ENCODE measurements around the gene METTL3.

METTL3 gene

GRCh38 chr14:21476523-21476924, 34.6 kb downstream of the METTL3 start:
- peak; percentile 85 for DNase-seq
- Mint-ChIP-seq H3K27me3 (ENCODE audit: low read depth, poor library complexity) (no peaks in the 10 kb centered on the region), H3K36me3 (ENCODE audit: low read depth) (peaks cover 39% of the 10 kb centered on the region), H3K9me3 (no peaks in the 10 kb centered on the region), H3K4me1 (peaks cover 30% of the 10 kb centered on the region), H3K27ac (peak overlapping the region; percentile 96), H3K4me3 (peak overlapping the region; percentile 99)
- no peak for TF ChIP-seq CTCF (IDR thresholded peaks at IDR 0.05)

GRCh38 chr14:21475767-21476522, 35.2 kb downstream of the METTL3 start:
- no peak for TF ChIP-seq CTCF (IDR thresholded peaks at IDR 0.05)
- DNase-seq: no peak
- no peaks in the 10 kb centered on the region for H3K9me3 Mint-ChIP-seq
- peaks cover 30% of the 10 kb centered on the region for H3K4me1 Mint-ChIP-seq
- peak overlapping the region; percentile 96 for H3K27ac Mint-ChIP-seq
- peak overlapping the region; percentile 99 for H3K4me3 Mint-ChIP-seq
- peaks cover 39% of the 10 kb centered on the region for H3K36me3 Mint-ChIP-seq (ENCODE audit: low read depth)
- no peaks in the 10 kb centered on the region for H3K27me3 Mint-ChIP-seq (ENCODE audit: low read depth, poor library complexity)

GRCh38 chr14:21467616-21468015, 43.5 kb downstream of the METTL3 start:
- Mint-ChIP-seq H3K9me3 (no peaks in the 10 kb centered on the region), H3K4me3 (no peak overlapping the region), H3K36me3 (ENCODE audit: low read depth) (peaks cover 51% of the 10 kb centered on the region), H3K27ac (no peak overlapping the region), H3K4me1 (no peaks in the 10 kb centered on the region), H3K27me3 (ENCODE audit: low read depth, poor library complexity) (peaks cover 7% of the 10 kb centered on the region)
- DNase-seq: no peak
- TF ChIP-seq CTCF (IDR thresholded peaks at IDR 0.05): no peak

GRCh38 chr14:21455912-21456667, 55.0 kb downstream of the METTL3 start, which contains the start of gene CHD8:
CHD8 (minus strand) TSS chr14:21456123; CDS start chr14:21431643, 24,480 bp downstream.
- Mint-ChIP-seq H3K4me3 (peak within 1 kb of the TSS; percentile 95), H3K9me3 (no peaks in the 10 kb centered on the region), H3K36me3 (ENCODE audit: low read depth) (peaks cover 51% of the 10 kb centered on the region), H3K27ac (peak within 1 kb of the TSS; percentile 99), H3K27me3 (ENCODE audit: low read depth, poor library complexity) (peaks cover 9% of the 10 kb centered on the region), H3K4me1 (peaks cover 30% of the 10 kb centered on the region)
- TF ChIP-seq CTCF (IDR thresholded peaks at IDR 0.05): peak; percentile 68
- DNase-seq: peak; percentile 99

GRCh38 chr14:21455592-21455911, 55.6 kb downstream of the METTL3 start:
- Mint-ChIP-seq H3K27me3 (ENCODE audit: low read depth, poor library complexity) (peaks cover 9% of the 10 kb centered on the region), H3K36me3 (ENCODE audit: low read depth) (peaks cover 48% of the 10 kb centered on the region), H3K9me3 (no peaks in the 10 kb centered on the region), H3K4me3 (peak overlapping the region; percentile 95), H3K4me1 (peaks cover 30% of the 10 kb centered on the region), H3K27ac (peak overlapping the region; percentile 99)
- DNase-seq: no peak
- no peak for TF ChIP-seq CTCF (IDR thresholded peaks at IDR 0.05)

All from nephron progenitor cell (in vitro differentiated cells).